ENCODE results near the gene SLC66A2. TPM values are rescaled to one million over a fixed set of nuclear protein-coding genes. Genes with fewer than 3 reads are reported as not detected.
"Not testable (repeated sequence)": the region's sequence is repeated elsewhere in the genome, so short reads cannot be mapped to it uniquely, and the experiment has no call there.

Gene SLC66A2
- 10 to 100 TPM; 16.3 to 31.1 (median 27.0) TPM for total RNA-seq
- polyA plus RNA-seq, result 10 to 100 TPM in 1 of 2 donors, 1 to 10 TPM in 1; 2.1 to 27.8 TPM
- long read RNA-seq, donor 1, partial matches to known transcripts, result 7 of 17 reads
- long read RNA-seq, donor 1, other reads (novel, unspliced or antisense), result 10 of 17 reads
- long read RNA-seq, donor 2, transcript PQLC1-202 (5 exons, 2,475 nt), result major isoform, 6 of 15 reads
- long read RNA-seq, donor 2, transcript PQLC1-203 (6 exons, 2,555 nt), result major isoform, 6 of 15 reads
- long read RNA-seq, donor 2, partial matches to known transcripts, result 0 of 15 reads
- long read RNA-seq, donor 2, other reads (novel, unspliced or antisense), result 0 of 15 reads
- long read RNA-seq, donor 3, transcript PQLC1-202 (5 exons, 2,475 nt), result minor isoform, 20 of 133 reads
- long read RNA-seq, donor 3, transcript PQLC1-211 (4 exons, 1,247 nt), result minor isoform, 20 of 133 reads
- long read RNA-seq, donor 3, transcript PQLC1-203 (6 exons, 2,555 nt), result major isoform, 44 of 133 reads
- long read RNA-seq, donor 3, partial matches to known transcripts, result 11 of 133 reads
- long read RNA-seq, donor 3, other reads (novel, unspliced or antisense), result 38 of 133 reads

GRCh38 chr18:79951545-79952455 is at the start of gene SLC66A2:
SLC66A2 (minus strand) TSS chr18:79951653; CDS start chr18:79950926, 727 bp downstream.
- peak; percentile 89 to 97 (median 95) for DNase-seq
- H3K4me3 ChIP-seq, result peak within 1 kb of the TSS; percentile 59
- H3K36me3 ChIP-seq, result no peaks in the 10 kb centered on the region
- 0 to 1% (median 1%) methylated on average over 72 to 126 of the region's 126 CpGs for WGBS, 3 donors
- H3K27ac ChIP-seq, result peak within 1 kb of the TSS in 1 of 2 donors; percentile 56
- peaks cover 13% of the 10 kb centered on the region for H3K4me1 ChIP-seq (ENCODE audit: insufficient read depth)
- intact Hi-C loops (cut with DNase I), result loop anchor here in 1 of 4 donors (5.0 kb wide), 1 partner anchor 86 kb away; no protein-coding TSS in a partner anchor
- TF ChIP-seq EP300 (IDR thresholded peaks at IDR 0.05) (no peak), POLR2A (IDR thresholded peaks at IDR 0.05) (peak; percentile 61)
- no peaks in the 10 kb centered on the region for H3K27me3 ChIP-seq
- no peaks in the 10 kb centered on the region for H3K9me3 ChIP-seq

GRCh38 chr18:80000877-80001276 is 49.4 kb upstream of the SLC66A2 start:
- intact Hi-C loops (cut with DNase I), result no loop called here
- H3K27ac ChIP-seq, result no peak overlapping the region
- no peaks in the 10 kb centered on the region for H3K4me1 ChIP-seq (ENCODE audit: insufficient read depth)
- DNase-seq, result no peak
- H3K9me3 ChIP-seq, result no peaks in the 10 kb centered on the region
- H3K36me3 ChIP-seq, result no peaks in the 10 kb centered on the region
- 74 to 92% (median 82%) methylated on average over 3 of the region's 3 CpGs for WGBS, 3 donors
- no peak overlapping the region for H3K4me3 ChIP-seq
- no peaks in the 10 kb centered on the region for H3K27me3 ChIP-seq
- TF ChIP-seq, protein P1, sequence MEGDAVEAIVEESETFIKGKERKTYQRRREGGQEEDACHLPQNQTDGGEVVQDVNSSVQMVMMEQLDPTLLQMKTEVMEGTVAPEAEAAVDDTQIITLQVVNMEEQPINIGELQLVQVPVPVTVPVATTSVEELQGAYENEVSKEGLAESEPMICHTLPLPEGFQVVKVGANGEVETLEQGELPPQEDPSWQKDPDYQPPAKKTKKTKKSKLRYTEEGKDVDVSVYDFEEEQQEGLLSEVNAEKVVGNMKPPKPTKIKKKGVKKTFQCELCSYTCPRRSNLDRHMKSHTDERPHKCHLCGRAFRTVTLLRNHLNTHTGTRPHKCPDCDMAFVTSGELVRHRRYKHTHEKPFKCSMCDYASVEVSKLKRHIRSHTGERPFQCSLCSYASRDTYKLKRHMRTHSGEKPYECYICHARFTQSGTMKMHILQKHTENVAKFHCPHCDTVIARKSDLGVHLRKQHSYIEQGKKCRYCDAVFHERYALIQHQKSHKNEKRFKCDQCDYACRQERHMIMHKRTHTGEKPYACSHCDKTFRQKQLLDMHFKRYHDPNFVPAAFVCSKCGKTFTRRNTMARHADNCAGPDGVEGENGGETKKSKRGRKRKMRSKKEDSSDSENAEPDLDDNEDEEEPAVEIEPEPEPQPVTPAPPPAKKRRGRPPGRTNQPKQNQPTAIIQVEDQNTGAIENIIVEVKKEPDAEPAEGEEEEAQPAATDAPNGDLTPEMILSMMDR (IDR thresholded peaks at IDR 0.05), result no peak
- TF ChIP-seq POLR2A (IDR thresholded peaks at IDR 0.05), result no peak
- no peak for TF ChIP-seq EP300 (IDR thresholded peaks at IDR 0.05)

GRCh38 chr18:79999701-80000100 is 48.2 kb upstream of the SLC66A2 start:
- H3K9me3 ChIP-seq; H3K4me3 ChIP-seq; DNase-seq; intact Hi-C loops (cut with DNase I); H3K27me3 ChIP-seq; H3K36me3 ChIP-seq; H3K4me1 ChIP-seq (ENCODE audit: insufficient read depth); H3K27ac ChIP-seq: not testable (repeated sequence)
- 79 to 87% (median 84%) methylated on average over 2 of the region's 2 CpGs for WGBS, 3 donors

DNA sequence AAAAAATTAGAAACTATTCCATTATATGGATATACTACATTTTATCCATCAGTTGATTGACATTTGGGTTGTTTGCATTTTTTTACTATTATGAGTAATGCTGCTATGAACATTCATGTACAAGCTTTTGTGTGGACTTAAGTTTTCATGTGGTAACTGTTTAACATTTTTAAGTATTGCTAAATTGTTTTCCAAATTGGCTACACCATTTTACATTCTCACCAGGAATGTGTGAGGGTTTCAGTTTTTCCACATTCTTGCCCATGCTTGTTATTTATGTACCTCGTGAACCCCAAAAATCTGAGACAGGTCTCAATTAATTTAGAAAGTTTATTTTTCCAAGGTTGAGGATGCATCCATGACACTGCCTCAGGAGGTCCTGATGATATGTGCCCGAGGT is 40.0 kb upstream of the SLC66A2 start:
- Histone ChIP-seq H3K36me3 (no peaks in the 10 kb centered on the region), H3K9me3 (no peaks in the 10 kb centered on the region), H3K27ac (no peak overlapping the region), H3K27me3 (no peaks in the 10 kb centered on the region), H3K4me3 (no peak overlapping the region), H3K4me1 (ENCODE audit: insufficient read depth) (peaks cover 3% of the 10 kb centered on the region)
- TF ChIP-seq POLR2A (IDR thresholded peaks at IDR 0.05) (no peak), EP300 (IDR thresholded peaks at IDR 0.05) (no peak)
- TF ChIP-seq, protein P1 (IDR thresholded peaks at IDR 0.05), result no peak
- WGBS, 3 donors, result 78 to 82% (median 81%) methylated on average over 2 of the region's 2 CpGs
- intact Hi-C loops (cut with DNase I), result no loop called here
- DNase-seq, result no peak

DNA sequence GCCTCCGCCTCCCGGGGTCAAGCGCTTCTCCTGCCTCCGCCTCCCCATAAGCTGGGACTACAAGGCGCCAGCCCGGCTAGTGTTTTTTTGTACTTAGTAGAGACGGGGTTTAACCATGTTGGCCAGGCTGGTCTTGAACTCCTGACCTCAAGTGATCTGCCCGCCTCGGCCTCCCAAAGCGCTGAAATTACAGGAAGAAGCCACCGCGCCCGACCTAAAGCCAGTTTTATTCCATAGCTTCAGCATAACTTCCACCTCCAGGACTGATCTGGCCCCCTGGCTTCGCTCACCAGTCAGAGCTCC is 37.7 kb upstream of the SLC66A2 start:
- peak in 1 of 5 donors; percentile 41 for DNase-seq
- WGBS, 3 donors, result 44 to 60% (median 48%) methylated on average over 14 of the region's 14 CpGs
- peaks cover 3% of the 10 kb centered on the region for H3K4me1 ChIP-seq (ENCODE audit: insufficient read depth)
- H3K27me3 ChIP-seq, result no peaks in the 10 kb centered on the region
- H3K36me3 ChIP-seq, result no peaks in the 10 kb centered on the region
- TF ChIP-seq POLR2A (IDR thresholded peaks at IDR 0.05) (no peak), EP300 (IDR thresholded peaks at IDR 0.05) (no peak)
- TF ChIP-seq, protein P1 (IDR thresholded peaks at IDR 0.05), result no peak
- intact Hi-C loops (cut with DNase I), result loop anchor here in 1 of 4 donors (10.0 kb wide), 1 partner anchor 46 kb away; the partner anchor contains the start of gene RBFA
- peak overlapping the region; percentile 59 for H3K4me3 ChIP-seq
- no peaks in the 10 kb centered on the region for H3K9me3 ChIP-seq
- peak overlapping the region in 1 of 2 donors; percentile 97 for H3K27ac ChIP-seq
